ENCODE data around the gene FAAP20. TPM values are rescaled to one million over a fixed set of nuclear protein-coding genes. Genes with fewer than 3 reads are reported as not detected.

The FAAP20 gene
- polyA plus RNA-seq, 1 donor from 2014 or later: 45.3 TPM

- Histone ChIP-seq H3K9me2 (ENCODE audit: insufficient read depth, low read length) (no peaks in the 10 kb centered on the region), H2AFZ (ENCODE audit: low read depth, low read length) (no peak overlapping the region), H3K4me3 (ENCODE audit: low read length) (no peak overlapping the region), H3K27ac (ENCODE audit: low read length) (peak overlapping the region; percentile 97), H4K20me1 (ENCODE audit: insufficient read depth) (no peaks in the 10 kb centered on the region), H3K36me3 (ENCODE audit: insufficient read depth, low read length) (no peaks in the 10 kb centered on the region), H3K27me3 (ENCODE audit: insufficient read depth, low read depth, low read length) (no peaks in the 10 kb centered on the region), H3F3A (ENCODE audit: insufficient read depth, low read length, poor library complexity, severe bottlenecking) (no peaks in the 10 kb centered on the region), H3K79me2 (replicated peaks; ENCODE audit: insufficient read depth, low read length) (no peaks in the 10 kb centered on the region), H3K4me2 (ENCODE audit: low read length) (no peak overlapping the region), H3K9ac (ENCODE audit: low read length) (peak overlapping the region; percentile 86), H3K9me3 (ENCODE audit: low read length) (no peaks in the 10 kb centered on the region)
- TF ChIP-seq POLR2AphosphoS5 (IDR thresholded peaks at IDR 0.05) (no peak), MXI1 (conservative IDR thresholded peaks at IDR 0.05; ENCODE audit: poor library complexity, severe bottlenecking) (no peak), REST (IDR thresholded peaks at IDR 0.05; ENCODE audit: borderline replicate concordance) (no peak), CTCF (IDR thresholded peaks at IDR 0.05; ENCODE audit: poor library complexity, severe bottlenecking) (no peak), SMC3 (conservative IDR thresholded peaks at IDR 0.05; ENCODE audit: poor library complexity) (no peak), RAD21 (conservative IDR thresholded peaks at IDR 0.05) (no peak)
Measured at GRCh38 chr1:2214541-2215241, 20.1 kb upstream of the FAAP20 start.

- Histone ChIP-seq H3K4me3 (ENCODE audit: low read length) (peak overlapping the region; percentile 63), H3K4me2 (ENCODE audit: low read length) (no peak overlapping the region), H2AFZ (ENCODE audit: low read depth, low read length) (no peak overlapping the region)
Measured at GRCh38 chr1:2213576-2214505, 19.3 kb upstream of the FAAP20 start.

More at GRCh38 chr1:2213576-2214505, 19.3 kb upstream of the FAAP20 start:
- Histone ChIP-seq H3K27me3 (ENCODE audit: insufficient read depth, low read depth, low read length) (no peaks in the 10 kb centered on the region), H3K36me3 (ENCODE audit: insufficient read depth, low read length) (no peaks in the 10 kb centered on the region), H3K9me3 (ENCODE audit: low read length) (no peaks in the 10 kb centered on the region), H3K27ac (ENCODE audit: low read length) (peak overlapping the region; percentile 97), H3K9ac (ENCODE audit: low read length) (peak overlapping the region; percentile 86), H3K79me2 (replicated peaks; ENCODE audit: insufficient read depth, low read length) (no peaks in the 10 kb centered on the region), H3F3A (ENCODE audit: insufficient read depth, low read length, poor library complexity, severe bottlenecking) (no peaks in the 10 kb centered on the region), H4K20me1 (ENCODE audit: insufficient read depth) (no peaks in the 10 kb centered on the region), H3K9me2 (ENCODE audit: insufficient read depth, low read length) (no peaks in the 10 kb centered on the region)
- TF ChIP-seq EP300 (conservative IDR thresholded peaks at IDR 0.05; ENCODE audit: poor library complexity, severe bottlenecking) (no peak), REST (IDR thresholded peaks at IDR 0.05; ENCODE audit: borderline replicate concordance) (no peak), CTCF (IDR thresholded peaks at IDR 0.05; ENCODE audit: poor library complexity, severe bottlenecking) (no peak), RAD21 (conservative IDR thresholded peaks at IDR 0.05) (no peak), POLR2AphosphoS5 (IDR thresholded peaks at IDR 0.05) (no peak), EZH2 (IDR thresholded peaks at IDR 0.05; ENCODE audit: borderline replicate concordance, insufficient read depth, low read length, poor library complexity, severe bottlenecking) (no peak), MXI1 (conservative IDR thresholded peaks at IDR 0.05; ENCODE audit: poor library complexity, severe bottlenecking) (no peak), TAF1 (IDR thresholded peaks at IDR 0.05; ENCODE audit: low read depth) (no peak), SMC3 (conservative IDR thresholded peaks at IDR 0.05; ENCODE audit: poor library complexity) (no peak)
